DOHH2 (cell line): ENCODE data around the gene VIL1.

Experiments
- H3F3A ChIP-seq: fragments of 200-600 bp; sonication (generic), shearing (Covaris generic); 2 replicates; pipeline ENCODE4 v1.6.0; 2016; ENCODE audit warnings: antibody characterized with exemption, mild to moderate bottlenecking; ENCODE audit not compliant: control insufficient read depth, insufficient read depth
- H3K27ac ChIP-seq: fragments of 200-600 bp; sonication (generic); 2 replicates; pipeline ENCODE4 v1.5.1; 2014; ENCODE audit warnings: low read depth, mild to moderate bottlenecking, low read length, moderate library complexity
- H3K27me3 ChIP-seq: fragments of 200-600 bp; sonication (generic); 2 replicates; pipeline ENCODE4 v1.6.1; 2014; ENCODE audit warnings: mild to moderate bottlenecking, low read length, mixed read lengths; ENCODE audit not compliant: control insufficient read depth
- H3K36me3 ChIP-seq: fragments of 200-600 bp; sonication (generic); 2 replicates; pipeline ENCODE4 v1.6.1; 2014; ENCODE audit warnings: mild to moderate bottlenecking, low read length, moderate library complexity, mixed read lengths; ENCODE audit not compliant: control insufficient read depth
- H3K4me1 ChIP-seq: fragments of 200-600 bp; sonication (generic); 2 replicates; pipeline ENCODE4 v1.6.1; 2014; ENCODE audit warnings: mild to moderate bottlenecking, low read length, mixed read lengths; ENCODE audit not compliant: control insufficient read depth
- H3K4me2 ChIP-seq: fragments of 200-600 bp; sonication (generic); 2 replicates; pipeline ENCODE4 v1.6.0; 2014; ENCODE audit warnings: mild to moderate bottlenecking, low read length, moderate library complexity
- H3K4me3 ChIP-seq: fragments of 200-600 bp; sonication (generic); 2 replicates; pipeline ENCODE4 v1.5.1; 2014; ENCODE audit warnings: mild to moderate bottlenecking, low read length, mixed read lengths
- H3K79me2 ChIP-seq: fragments of 200-600 bp; sonication (generic); 2 replicates; pipeline ENCODE4 v1.6.1; 2014; ENCODE audit warnings: mild to moderate bottlenecking, low read length, mixed read lengths; ENCODE audit not compliant: control insufficient read depth
- H3K9me2 ChIP-seq: fragments of 200-600 bp; sonication (generic); replicated peaks from 2 replicates; pipeline ENCODE4 v1.6.1; 2014; ENCODE audit warnings: mild to moderate bottlenecking, low read length, mixed read lengths; ENCODE audit not compliant: control insufficient read depth
- H3K9me3 ChIP-seq: fragments of 200-600 bp; sonication (generic); 2 replicates; pipeline ENCODE4 v1.6.1; 2014; ENCODE audit warnings: antibody characterized with exemption, low read length, mixed read lengths; ENCODE audit not compliant: control insufficient read depth, insufficient read depth
- H4K20me1 ChIP-seq: fragments of 200-600 bp; sonication (generic); 2 replicates; pipeline ENCODE4 v1.6.0; 2014; ENCODE audit warnings: low read depth, mild to moderate bottlenecking, antibody characterized with exemption, low read length, moderate library complexity; ENCODE audit not compliant: control insufficient read depth, insufficient read depth
- EZH2phosphoT487 ChIP-seq: fragments of 200-600 bp; sonication (generic); IDR thresholded peaks from 2 replicates; pipeline ENCODE4 v1.6.1; 2017; ENCODE audit warnings: borderline replicate concordance, mild to moderate bottlenecking, antibody characterized with exemption, low read length, moderate library complexity, mixed read lengths
- TF ChIP-seq, protein P1 (sequence below): fragments of 200-600 bp; sonication (generic); IDR thresholded peaks from one replicate; pipeline ENCODE4 v1.5.1; 2014; ENCODE audit warnings: antibody characterized with exemption, mild to moderate bottlenecking, low read depth, low read length; ENCODE audit not compliant: poor library complexity, severe bottlenecking

The VIL1 gene

DNA sequence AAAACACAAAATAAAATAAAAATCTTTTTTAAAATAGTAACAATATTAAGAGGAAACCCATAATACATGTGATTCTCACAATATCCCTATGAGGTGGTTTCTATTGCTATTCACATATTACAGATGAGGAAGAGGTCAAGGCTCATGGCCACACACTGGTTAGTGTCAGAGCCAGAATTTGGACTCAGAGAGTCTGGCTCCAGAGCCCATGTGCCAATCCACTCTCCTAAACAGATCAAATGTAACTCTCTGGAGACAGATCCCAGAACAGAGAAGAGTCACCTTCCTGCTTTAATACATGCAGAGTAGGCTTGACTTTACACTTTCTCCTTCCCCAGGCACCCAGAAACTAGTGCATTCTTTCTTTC, 47.0 kb upstream of the VIL1 start:
- no peaks in the 10 kb centered on the region for H3K79me2 ChIP-seq
- H3K4me1 ChIP-seq: peaks cover 76% of the 10 kb centered on the region
- peak overlapping the region; percentile 91 for H3K27ac ChIP-seq
- H3K4me3 ChIP-seq: no peak overlapping the region
- TF ChIP-seq, protein P1, sequence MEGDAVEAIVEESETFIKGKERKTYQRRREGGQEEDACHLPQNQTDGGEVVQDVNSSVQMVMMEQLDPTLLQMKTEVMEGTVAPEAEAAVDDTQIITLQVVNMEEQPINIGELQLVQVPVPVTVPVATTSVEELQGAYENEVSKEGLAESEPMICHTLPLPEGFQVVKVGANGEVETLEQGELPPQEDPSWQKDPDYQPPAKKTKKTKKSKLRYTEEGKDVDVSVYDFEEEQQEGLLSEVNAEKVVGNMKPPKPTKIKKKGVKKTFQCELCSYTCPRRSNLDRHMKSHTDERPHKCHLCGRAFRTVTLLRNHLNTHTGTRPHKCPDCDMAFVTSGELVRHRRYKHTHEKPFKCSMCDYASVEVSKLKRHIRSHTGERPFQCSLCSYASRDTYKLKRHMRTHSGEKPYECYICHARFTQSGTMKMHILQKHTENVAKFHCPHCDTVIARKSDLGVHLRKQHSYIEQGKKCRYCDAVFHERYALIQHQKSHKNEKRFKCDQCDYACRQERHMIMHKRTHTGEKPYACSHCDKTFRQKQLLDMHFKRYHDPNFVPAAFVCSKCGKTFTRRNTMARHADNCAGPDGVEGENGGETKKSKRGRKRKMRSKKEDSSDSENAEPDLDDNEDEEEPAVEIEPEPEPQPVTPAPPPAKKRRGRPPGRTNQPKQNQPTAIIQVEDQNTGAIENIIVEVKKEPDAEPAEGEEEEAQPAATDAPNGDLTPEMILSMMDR: no peak
- H3K27me3 ChIP-seq: no peaks in the 10 kb centered on the region
- H3F3A ChIP-seq: peaks cover 41% of the 10 kb centered on the region
- H4K20me1 ChIP-seq: no peaks in the 10 kb centered on the region
- H3K36me3 ChIP-seq: no peaks in the 10 kb centered on the region
- H3K9me3 ChIP-seq: no peaks in the 10 kb centered on the region
- peak overlapping the region; percentile 85 for H3K4me2 ChIP-seq
- no peaks in the 10 kb centered on the region for H3K9me2 ChIP-seq

DNA sequence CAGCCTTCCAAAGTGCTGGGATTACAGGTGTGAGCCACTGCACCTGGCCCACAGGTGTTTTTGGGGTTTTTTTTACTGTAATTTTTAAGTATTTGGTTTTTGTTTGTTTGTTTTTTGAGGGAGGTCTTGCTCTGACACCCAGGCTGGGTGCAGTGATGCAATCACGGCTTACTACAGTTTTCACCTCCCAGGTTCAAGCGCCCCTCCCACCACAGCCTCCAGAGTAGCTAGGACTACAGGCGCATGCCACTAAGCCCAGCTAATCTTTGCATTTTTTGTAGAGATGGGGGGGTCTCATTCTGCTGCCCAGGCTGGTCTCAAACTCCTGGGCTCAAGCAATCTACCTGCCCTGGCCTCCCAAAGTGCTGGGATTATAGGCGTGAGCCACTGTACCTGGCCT, 44.1 kb upstream of the VIL1 start:
- Histone ChIP-seq H3K9me3 (no peaks in the 10 kb centered on the region), H3K27ac (no peak overlapping the region), H3K4me1 (peaks cover 48% of the 10 kb centered on the region)

DNA sequence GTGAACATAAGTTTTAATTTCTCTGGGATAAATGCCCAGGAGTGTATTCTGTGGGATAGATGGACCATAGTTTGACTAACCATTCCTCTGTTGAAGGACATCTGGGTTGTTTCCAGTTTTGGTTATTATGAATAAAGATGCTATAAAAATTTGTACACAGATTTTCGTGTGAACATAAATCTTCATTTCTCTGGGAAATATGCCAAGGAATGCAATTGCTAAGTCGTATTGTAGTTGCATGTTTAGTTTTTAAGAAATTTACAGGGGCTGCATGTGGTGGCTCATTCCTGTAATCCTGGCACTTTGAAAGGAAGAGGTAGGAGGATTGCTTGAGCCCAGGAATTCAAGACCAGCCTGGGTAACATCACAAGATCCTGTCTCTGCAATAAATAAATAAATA, 43.7 kb upstream of the VIL1 start:
- H3K4me2 ChIP-seq: no peak overlapping the region
- H3K4me1 ChIP-seq: peaks cover 43% of the 10 kb centered on the region
- no peaks in the 10 kb centered on the region for H3K79me2 ChIP-seq
- no peaks in the 10 kb centered on the region for H3K9me3 ChIP-seq
- no peaks in the 10 kb centered on the region for H3K27me3 ChIP-seq
- no peaks in the 10 kb centered on the region for H3K36me3 ChIP-seq
- no peaks in the 10 kb centered on the region for H3K9me2 ChIP-seq
- no peak for TF ChIP-seq EZH2phosphoT487
- TF ChIP-seq, protein P1: no peak
- H3K27ac ChIP-seq: no peak overlapping the region
- H3K4me3 ChIP-seq: no peak overlapping the region
- H3F3A ChIP-seq: peaks cover 21% of the 10 kb centered on the region
- no peaks in the 10 kb centered on the region for H4K20me1 ChIP-seq

More for the DNA sequence above, 44.1 kb upstream of the VIL1 start:
- Histone ChIP-seq H3K36me3 (no peaks in the 10 kb centered on the region), H3K27me3 (no peaks in the 10 kb centered on the region), H3K4me2 (no peak overlapping the region), H3K4me3 (no peak overlapping the region), H3F3A (peaks cover 25% of the 10 kb centered on the region), H3K79me2 (no peaks in the 10 kb centered on the region), H3K9me2 (no peaks in the 10 kb centered on the region), H4K20me1 (no peaks in the 10 kb centered on the region)
- TF ChIP-seq, protein P1: no peak
- TF ChIP-seq EZH2phosphoT487: no peak

DNA sequence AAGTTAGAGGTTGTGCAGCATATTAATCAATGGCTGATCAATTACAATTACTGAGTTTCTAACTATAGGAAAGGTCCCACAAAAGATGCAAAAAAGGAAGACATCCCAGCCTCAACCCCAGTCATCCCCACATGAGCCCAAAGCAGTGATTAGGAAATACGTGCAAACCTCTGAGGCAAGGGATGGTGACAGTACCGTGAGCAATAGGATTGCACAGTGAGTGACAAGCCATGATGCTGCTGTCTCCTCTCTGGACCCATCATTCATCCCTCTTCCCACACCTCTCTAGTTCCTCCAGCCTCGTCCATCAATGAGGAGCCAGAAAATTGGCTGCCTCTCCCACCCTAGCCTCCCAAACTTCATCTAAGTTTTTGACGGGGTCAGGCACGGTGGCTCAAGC, 40.9 kb upstream of the VIL1 start:
- peaks cover 4% of the 10 kb centered on the region; the same call in 1 of the 2 replicates for H3K27me3 ChIP-seq
- H3K36me3 ChIP-seq: no peaks in the 10 kb centered on the region
- no peak overlapping the region for H3K4me2 ChIP-seq
- no peaks in the 10 kb centered on the region for H3K79me2 ChIP-seq
- no peaks in the 10 kb centered on the region; the same call in 1 of the 2 replicates for H3F3A ChIP-seq
- H3K9me2 ChIP-seq: no peaks in the 10 kb centered on the region
- peaks cover 28% of the 10 kb centered on the region for H3K4me1 ChIP-seq
- TF ChIP-seq, protein P1: no peak
- TF ChIP-seq EZH2phosphoT487: no peak
- no peak overlapping the region for H3K4me3 ChIP-seq
- H4K20me1 ChIP-seq: 0 out of 2 replicates have a peak, but pooled peaks cover 2% of the 10 kb centered on the region
- H3K9me3 ChIP-seq: no peaks in the 10 kb centered on the region
- no peak overlapping the region for H3K27ac ChIP-seq
